ENCODE data around the gene PGC. TPM values are rescaled to one million over a fixed set of nuclear protein-coding genes. Genes with fewer than 3 reads are reported as not detected.

PGC gene
- total and polyA plus RNA-seq, 2 donors (not counting 3 experiments of a cell fraction or from before 2014, with no cell fraction given): not detected

DNA sequence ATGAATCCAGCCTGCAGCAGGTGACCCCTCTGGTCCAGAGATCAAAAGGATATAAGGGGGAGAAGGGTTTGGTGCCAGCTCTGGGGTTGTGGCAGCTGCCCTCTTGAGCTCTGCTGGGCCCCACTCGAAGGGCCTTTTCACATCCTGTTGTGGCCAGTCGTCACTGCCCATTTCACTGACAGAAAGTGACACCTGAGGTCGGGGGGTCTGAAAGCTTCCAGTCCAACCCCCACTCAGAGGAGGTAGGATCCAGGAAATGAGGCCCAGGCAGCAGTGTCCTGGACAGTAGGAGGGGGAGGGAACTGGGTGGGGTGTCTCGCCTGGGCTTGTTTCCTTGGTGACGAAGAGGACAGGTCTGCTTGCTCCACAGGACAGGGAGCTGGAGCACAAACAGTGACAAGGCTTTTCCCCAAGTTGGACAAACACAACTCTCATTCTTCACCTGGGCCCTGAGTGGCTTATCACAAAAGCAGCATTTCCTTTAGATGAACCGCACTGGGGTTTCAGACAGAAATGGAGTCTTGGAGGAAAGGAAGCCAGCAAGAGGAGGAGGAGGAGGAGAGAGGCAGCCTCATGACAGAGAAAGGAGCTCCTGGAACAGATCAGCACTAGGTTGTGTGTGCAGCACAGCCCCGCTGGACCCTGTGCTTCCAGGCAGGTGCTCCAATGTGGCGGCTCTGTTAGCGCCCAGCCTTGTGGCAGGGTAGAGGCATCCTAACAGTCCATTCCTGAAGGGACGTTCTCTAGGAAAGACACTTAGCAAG, 21.5 kb upstream of the PGC start:
- Histone ChIP-seq H3K36me3 (ENCODE audit: control insufficient read depth in 2 of 2, extremely low read depth in 1 of 2, insufficient read depth in 2 of 2, low read length in 2 of 2) (peaks cover 0 to 11% of the 10 kb centered on the region in 2 experiments), H3K9me3 (replicated peaks; ENCODE audit: control insufficient read depth, insufficient read depth, low read length) (no peaks in the 10 kb centered on the region), H3K4me2 (ENCODE audit: insufficient read depth, low read length) (no peak overlapping the region), H3K9me1 (replicated peaks; ENCODE audit: control insufficient read depth, extremely low read depth, insufficient read depth, low read length) (no peaks in the 10 kb centered on the region), H2AFZ (ENCODE audit: low read depth, low read length) (no peak overlapping the region), H3K4me1 (ENCODE audit: control insufficient read depth, extremely low read depth, insufficient read depth, low read length) (peaks cover 4% of the 10 kb centered on the region), H3K79me2 (ENCODE audit: control insufficient read depth, insufficient read depth, low read length) (no peaks in the 10 kb centered on the region), H4K20me1 (replicated peaks; ENCODE audit: control insufficient read depth, extremely low read depth, insufficient read depth, low read length) (no peaks in the 10 kb centered on the region), H3K27ac (ENCODE audit: insufficient read depth, low read depth, low read length) (no peak overlapping the region), H3K9ac (replicated peaks; ENCODE audit: extremely low read depth, insufficient read depth, low read length) (no peak overlapping the region), H3K27me3 (ENCODE audit: control insufficient read depth in 2 of 2, insufficient read depth in 2 of 2, low read length in 2 of 2) (no peaks in the 10 kb centered on the region), H3K4me3 (replicated peaks in 1 of 3; ENCODE audit: insufficient read depth in 1 of 3, low read depth in 1 of 3, low read length in 3 of 3) (no peak overlapping the region)
- dilution Hi-C loops (cut with MboI; ENCODE audit: extremely low pct_ligation_motif_present, low sequenced_read_pairs): no loop called here
- BruUV-seq (replicated peaks): no TSS peak
- POLR2A ChIA-PET: no interaction called here
- TF ChIP-seq POLR2A (IDR thresholded peaks at IDR 0.05; ENCODE audit: low read depth, low read length) (no peak), EZH2 (IDR thresholded peaks at IDR 0.05; ENCODE audit: borderline replicate concordance, low read depth, low read length, severe bottlenecking) (no peak), FOS (IDR thresholded peaks at IDR 0.05; ENCODE audit: borderline replicate concordance, insufficient read depth, low read length) (no peak), CTCF (IDR thresholded peaks at IDR 0.05; ENCODE audit: extremely low read depth in 1 of 2, insufficient read depth in 1 of 2, low read depth in 1 of 2, low read length in 2 of 2) (no peak), GATA2 (IDR thresholded peaks at IDR 0.05; ENCODE audit: insufficient read depth, insufficient read length, low read depth, low read length) (no peak), POLR2AphosphoS5 (IDR thresholded peaks at IDR 0.05; ENCODE audit: insufficient read depth, low read depth, low read length) (no peak), MAX (IDR thresholded peaks at IDR 0.05; ENCODE audit: insufficient read depth, insufficient read length) (no peak), MYC (IDR thresholded peaks at IDR 0.05; ENCODE audit: low read depth, low read length) (no peak), JUN (IDR thresholded peaks at IDR 0.05; ENCODE audit: borderline replicate concordance, insufficient read depth, insufficient read length, low read depth) (no peak)
- FAIRE-seq (no peak), DNase-seq (ENCODE audit: low read depth, low spot score) (no peak)
- CTCF ChIA-PET: interaction anchor here (1.0 to 1.4 kb wide), 2 partner anchors 11 to 34 kb away, joined by 4 read pairs; partner anchors contain the start of gene FRS3
- intact Hi-C loops (cut with micrococcal nuclease): no loop called here

Data from endothelial cell of umbilical vein (primary cell).